ENCODE data around the gene LPO. TPM values are rescaled to one million over a fixed set of nuclear protein-coding genes. Genes with fewer than 3 reads are reported as not detected.

LPO gene
- total RNA-seq, 2 donors from 2014 or later, result not detected

DNA sequence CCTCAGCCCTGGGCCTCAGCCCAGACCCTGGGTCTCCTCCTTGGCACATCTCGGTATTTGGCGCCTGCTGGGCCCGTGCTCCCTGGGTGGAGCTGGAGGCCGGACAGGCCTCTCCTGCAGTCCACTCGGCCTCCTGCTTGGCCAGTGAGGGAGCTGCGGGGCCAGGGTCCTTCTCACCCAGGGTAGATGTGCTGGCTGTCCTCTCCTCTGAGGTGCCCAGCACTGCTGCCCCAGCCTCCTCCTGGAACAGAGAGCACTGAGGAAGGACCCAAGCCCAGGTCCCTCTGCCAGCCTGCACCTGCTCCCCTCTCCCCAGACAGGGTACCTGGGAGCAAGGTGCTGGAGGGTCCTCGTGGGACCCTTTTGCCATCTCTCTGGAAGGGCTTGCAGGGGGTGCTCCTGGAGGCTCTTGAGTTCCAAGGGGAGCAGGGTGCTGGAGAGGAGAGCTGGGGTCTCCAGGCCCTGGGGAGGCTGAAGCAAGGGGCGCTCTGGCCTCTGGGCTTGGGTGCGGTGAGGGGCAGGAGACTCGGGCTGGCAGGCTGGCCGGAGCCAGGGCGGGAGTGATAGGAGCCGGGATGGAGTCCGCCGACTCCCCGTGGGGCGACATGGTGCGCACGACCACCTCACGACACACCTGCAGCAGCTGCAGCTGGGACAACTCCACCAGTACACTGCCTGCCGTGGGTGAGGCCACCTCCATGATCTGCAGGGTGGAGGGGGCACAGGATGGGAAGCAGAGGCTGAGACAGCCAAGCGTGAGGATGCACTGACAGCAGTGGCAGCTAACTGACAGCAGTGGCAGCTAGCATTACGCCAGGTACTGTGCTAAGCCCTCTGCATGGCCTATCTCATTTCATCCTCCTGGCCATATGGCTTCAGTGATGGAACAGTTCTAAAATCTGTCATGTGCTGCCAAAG is 72.4 kb downstream of the LPO start:
- DNase-seq, result no peak
- H3K9me3 ChIP-seq (ENCODE audit: control insufficient read depth, low read length), result no peaks in the 10 kb centered on the region
- H3K27ac ChIP-seq (ENCODE audit: low read depth, low read length), result no peak overlapping the region
- peaks cover 7% of the 10 kb centered on the region for H3K36me3 Mint-ChIP-seq (ENCODE audit: low read depth)
- H3K36me3 ChIP-seq (ENCODE audit: control insufficient read depth, insufficient read depth, low read length), result no peaks in the 10 kb centered on the region
- TF ChIP-seq CTCF (conservative IDR thresholded peaks at IDR 0.05), result no peak
- H3K4me3 Mint-ChIP-seq, result no peak overlapping the region
- no peaks in the 10 kb centered on the region for H3K27me3 Mint-ChIP-seq (ENCODE audit: insufficient read depth)
- no peaks in the 10 kb centered on the region for H3K4me1 ChIP-seq (ENCODE audit: control insufficient read depth, insufficient read depth, low read length)
- H3K9ac ChIP-seq (ENCODE audit: extremely low read depth, low read length, poor library complexity, severe bottlenecking), result no peak overlapping the region
- no peak overlapping the region for H3K27ac Mint-ChIP-seq
- 78 to 86% methylated on average over 7 to 23 of the region's 23 CpGs for WGBS, 2 experiments (ENCODE audit: insufficient coverage in 1 of 2, insufficient read length in 1 of 2)
- no peaks in the 10 kb centered on the region for H3K27me3 ChIP-seq (ENCODE audit: control insufficient read depth, insufficient read depth, low read length, poor library complexity, severe bottlenecking)
- no peaks in the 10 kb centered on the region for H3K4me1 Mint-ChIP-seq
- no peak overlapping the region for H3K4me3 ChIP-seq (ENCODE audit: low read length)
- no peaks in the 10 kb centered on the region for H3K9me3 Mint-ChIP-seq

DNA sequence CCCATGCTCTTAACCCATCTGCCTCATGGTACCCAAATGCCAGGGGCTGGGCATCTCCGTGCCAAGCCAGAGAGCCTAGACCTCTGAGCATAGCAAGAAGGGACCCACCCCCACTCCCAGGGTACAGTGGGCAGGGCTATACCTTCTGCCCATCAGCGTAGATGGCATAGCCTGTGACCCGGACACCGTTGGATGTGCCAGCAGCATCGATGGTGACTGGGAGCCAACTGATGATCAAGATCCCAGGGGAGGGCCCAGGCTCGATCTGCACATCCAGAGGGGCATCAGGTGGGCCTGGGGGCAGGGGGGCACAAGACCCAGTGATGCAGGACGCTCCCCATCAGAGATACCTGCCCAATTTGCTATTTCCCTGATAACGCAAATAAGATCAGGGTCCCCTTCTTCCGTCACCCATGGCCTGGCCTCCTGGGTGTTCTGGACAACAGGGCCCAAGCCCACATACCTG is 73.1 kb downstream of the LPO start:
- Mint-ChIP-seq H3K4me3 (no peak overlapping the region), H3K4me1 (no peaks in the 10 kb centered on the region), H3K9me3 (no peaks in the 10 kb centered on the region), H3K27ac (no peak overlapping the region), H3K27me3 (ENCODE audit: insufficient read depth) (no peaks in the 10 kb centered on the region), H3K36me3 (ENCODE audit: low read depth) (peaks cover 7% of the 10 kb centered on the region)
- H3K27me3 ChIP-seq (ENCODE audit: control insufficient read depth, insufficient read depth, low read length, poor library complexity, severe bottlenecking), result no peaks in the 10 kb centered on the region
- no peaks in the 10 kb centered on the region for H3K9me3 ChIP-seq (ENCODE audit: control insufficient read depth, low read length)
- H3K9ac ChIP-seq (ENCODE audit: extremely low read depth, low read length, poor library complexity, severe bottlenecking), result no peak overlapping the region
- no peak overlapping the region for H3K4me3 ChIP-seq (ENCODE audit: low read length)
- TF ChIP-seq CTCF (conservative IDR thresholded peaks at IDR 0.05), result no peak
- H3K27ac ChIP-seq (ENCODE audit: low read depth, low read length), result no peak overlapping the region
- 93 to 100% methylated on average over 5 to 9 of the region's 9 CpGs for WGBS, 2 experiments (ENCODE audit: insufficient coverage in 1 of 2, insufficient read length in 1 of 2)
- no peak for DNase-seq
- H3K36me3 ChIP-seq (ENCODE audit: control insufficient read depth, insufficient read depth, low read length), result no peaks in the 10 kb centered on the region
- H3K4me1 ChIP-seq (ENCODE audit: control insufficient read depth, insufficient read depth, low read length), result no peaks in the 10 kb centered on the region

DNA sequence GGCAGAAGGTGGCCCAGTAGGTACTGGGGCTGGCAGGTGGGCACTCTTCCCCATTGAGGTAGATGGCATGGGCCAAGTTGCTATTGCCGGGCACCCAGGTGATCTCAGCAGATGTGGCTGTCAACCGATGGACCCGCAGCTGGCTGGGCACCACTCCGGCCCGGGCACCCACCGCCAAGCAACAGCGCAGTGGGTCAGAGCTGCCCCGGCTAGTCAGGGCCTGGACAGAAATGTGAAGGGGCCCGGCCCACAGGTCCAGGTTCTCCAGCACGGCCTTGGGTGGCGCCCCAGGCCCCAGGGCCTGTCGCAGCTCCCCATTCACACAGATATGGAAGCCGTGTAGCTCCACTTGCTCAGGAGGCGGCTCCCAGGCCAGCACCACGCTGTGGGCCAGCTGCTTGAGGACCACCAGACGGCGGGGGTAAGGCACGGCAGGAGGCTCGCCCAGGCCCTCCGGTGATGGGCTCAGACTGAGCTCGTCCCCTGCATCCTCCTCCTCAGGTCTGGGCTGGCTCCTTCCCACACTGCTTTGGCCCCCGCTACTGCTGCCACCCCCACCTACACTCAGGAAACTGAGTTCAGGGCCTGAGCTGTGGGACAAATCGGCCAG is 73.7 kb downstream of the LPO start:
- no peak overlapping the region for H3K9ac ChIP-seq (ENCODE audit: extremely low read depth, low read length, poor library complexity, severe bottlenecking)
- H3K4me1 Mint-ChIP-seq, result no peaks in the 10 kb centered on the region
- no peaks in the 10 kb centered on the region for H3K4me1 ChIP-seq (ENCODE audit: control insufficient read depth, insufficient read depth, low read length)
- DNase-seq, result peak; percentile 52
- no peak overlapping the region for H3K27ac Mint-ChIP-seq
- no peaks in the 10 kb centered on the region for H3K9me3 ChIP-seq (ENCODE audit: control insufficient read depth, low read length)
- H3K4me3 Mint-ChIP-seq, result no peak overlapping the region
- no peaks in the 10 kb centered on the region for H3K36me3 ChIP-seq (ENCODE audit: control insufficient read depth, insufficient read depth, low read length)
- H3K27me3 ChIP-seq (ENCODE audit: control insufficient read depth, insufficient read depth, low read length, poor library complexity, severe bottlenecking), result no peaks in the 10 kb centered on the region
- peaks cover 4% of the 10 kb centered on the region for H3K36me3 Mint-ChIP-seq (ENCODE audit: low read depth)
- TF ChIP-seq CTCF (conservative IDR thresholded peaks at IDR 0.05), result no peak
- H3K4me3 ChIP-seq (ENCODE audit: low read length), result no peak overlapping the region
- no peak overlapping the region for H3K27ac ChIP-seq (ENCODE audit: low read depth, low read length)
- no peaks in the 10 kb centered on the region for H3K27me3 Mint-ChIP-seq (ENCODE audit: insufficient read depth)
- 90 to 95% methylated on average over 15 to 22 of the region's 23 CpGs for WGBS, 2 experiments (ENCODE audit: insufficient coverage in 1 of 2, insufficient read length in 1 of 2)
- no peaks in the 10 kb centered on the region for H3K9me3 Mint-ChIP-seq

Data from endodermal cell (in vitro differentiated cells).